Measurements from ENCODE around the gene CPT1A. TPM values are rescaled to one million over a fixed set of nuclear protein-coding genes. Genes with fewer than 3 reads are reported as not detected.

CPT1A gene
- total RNA-seq, 1 donor from 2014 or later = 36.1 TPM

GRCh38 chr11:68763926-68764657 lies 77.6 kb downstream of the CPT1A start:
- DNase-seq (ENCODE audit: extremely low spot score, unreplicated experiment) = no peak
- Mint-ChIP-seq H3K27ac (peak overlapping the region; percentile 93), H3K4me1 (ENCODE audit: unreplicated experiment) (peaks cover 7% of the 10 kb centered on the region), H3K27me3 (no peaks in the 10 kb centered on the region), H3K4me3 (no peak overlapping the region), H3K9me3 (no peaks in the 10 kb centered on the region), H3K36me3 (peaks cover 10% of the 10 kb centered on the region)
- TF ChIP-seq CTCF (conservative IDR thresholded peaks at IDR 0.05) = peak; percentile 36

GRCh38 chr11:68763181-68763721 lies 78.5 kb downstream of the CPT1A start:
- no peak for DNase-seq (ENCODE audit: extremely low spot score, unreplicated experiment)
- peak overlapping the region; percentile 44 for H3K4me3 Mint-ChIP-seq
- peaks cover 5% of the 10 kb centered on the region for H3K36me3 Mint-ChIP-seq

GRCh38 chr11:68762481-68762880 lies 79.2 kb downstream of the CPT1A start:
- no peaks in the 10 kb centered on the region for H3K27me3 Mint-ChIP-seq
- H3K4me3 Mint-ChIP-seq = no peak overlapping the region
- peak overlapping the region; percentile 93 for H3K27ac Mint-ChIP-seq
- H3K36me3 Mint-ChIP-seq = peaks cover 5% of the 10 kb centered on the region
- no peak for DNase-seq (ENCODE audit: extremely low spot score, unreplicated experiment)
- H3K4me1 Mint-ChIP-seq (ENCODE audit: unreplicated experiment) = peaks cover 7% of the 10 kb centered on the region
- no peaks in the 10 kb centered on the region for H3K9me3 Mint-ChIP-seq
- no peak for TF ChIP-seq CTCF (conservative IDR thresholded peaks at IDR 0.05)

More at GRCh38 chr11:68763181-68763721, 78.5 kb downstream of the CPT1A start:
- Mint-ChIP-seq H3K27ac (peak overlapping the region; percentile 93), H3K27me3 (no peaks in the 10 kb centered on the region), H3K9me3 (no peaks in the 10 kb centered on the region), H3K4me1 (ENCODE audit: unreplicated experiment) (peaks cover 7% of the 10 kb centered on the region)
- no peak for TF ChIP-seq CTCF (conservative IDR thresholded peaks at IDR 0.05)

GRCh38 chr11:68761801-68762200 lies 79.9 kb downstream of the CPT1A start:
- Mint-ChIP-seq H3K4me3 (no peak overlapping the region), H3K9me3 (no peaks in the 10 kb centered on the region), H3K27ac (peak overlapping the region; percentile 93), H3K4me1 (ENCODE audit: unreplicated experiment) (peaks cover 7% of the 10 kb centered on the region), H3K27me3 (no peaks in the 10 kb centered on the region), H3K36me3 (peaks cover 5% of the 10 kb centered on the region)
- DNase-seq (ENCODE audit: extremely low spot score, unreplicated experiment) = no peak
- TF ChIP-seq CTCF (conservative IDR thresholded peaks at IDR 0.05) = no peak

- Mint-ChIP-seq H3K27ac (no peak overlapping the region), H3K36me3 (no peaks in the 10 kb centered on the region), H3K4me3 (no peak overlapping the region), H3K9me3 (no peaks in the 10 kb centered on the region), H3K4me1 (ENCODE audit: unreplicated experiment) (peaks cover 7% of the 10 kb centered on the region), H3K27me3 (no peaks in the 10 kb centered on the region)
- DNase-seq (ENCODE audit: extremely low spot score, unreplicated experiment) = no peak
- no peak for TF ChIP-seq CTCF (conservative IDR thresholded peaks at IDR 0.05)
Observed at GRCh38 chr11:68759991-68760390, 81.7 kb downstream of the CPT1A start.
